IMR-90 (cell line): ENCODE data around the gene FLYWCH1. TPM values are rescaled to one million over a fixed set of nuclear protein-coding genes. Genes with fewer than 3 reads are reported as not detected.

ENCODE experiments used
- ATAC-seq: fragments of 200-7000 bp; cut with Tn5 transposase; 2 replicates; pipeline ENCODE4 v1.9.1; 2020; ENCODE audit warnings: low read depth, mild to moderate bottlenecking, moderate library complexity
- BruUV-seq: library from RNA; stranded (reverse); fragments of 400-500 nt; replicated peaks from 2 replicates; lab custom pipeline; 2021; lab: Mats Ljungman, UMichigan
- CTCF ChIA-PET: fragments of 300-600 bp; formaldehyde crosslinking; extraction: SDS; loops from one replicate; lab custom pipeline; 2021; ENCODE audit warnings: antibody characterized with exemption; lab: Yijun Ruan, JAX
- POLR2A ChIA-PET: fragments of 300-600 bp; sonication (Branson Sonifier 250); formaldehyde crosslinking; loops from one replicate; lab custom pipeline; 2022; ENCODE audit warnings: antibody characterized with exemption; ENCODE audit not compliant: unreplicated experiment; lab: Charles Lee
- DNase-seq: peaks from one replicate; pipeline ENCODE4 v3.0.0; 2013
- H2AFZ ChIP-seq: replicated peaks from 2 replicates; pipeline ENCODE3; 2013; ENCODE audit warnings: low read length, mild to moderate bottlenecking; ENCODE audit not compliant: poor library complexity
- H2AK5ac ChIP-seq: 2 replicates; pipeline ENCODE4 v1.6.1; 2013; ENCODE audit warnings: low read depth, low read length, inconsistent platforms
- H2AK9ac ChIP-seq: replicated peaks from 2 replicates; pipeline ENCODE3; 2013; ENCODE audit warnings: mild to moderate bottlenecking, low read depth, low read length, moderate library complexity; ENCODE audit not compliant: poor library complexity
- H2BK120ac ChIP-seq: 2 replicates; pipeline ENCODE4 v1.6.1; 2013; ENCODE audit warnings: low read depth, low read length, inconsistent platforms
- H2BK15ac ChIP-seq: 3 replicates; pipeline ENCODE4 v1.6.1; 2013; ENCODE audit warnings: low read depth, low read length, inconsistent platforms
- H2BK20ac ChIP-seq: 2 replicates; pipeline ENCODE4 v1.6.1; 2013; ENCODE audit warnings: low read depth, mild to moderate bottlenecking, inconsistent platforms, low read length, moderate library complexity
- H2BK5ac ChIP-seq: 2 replicates; pipeline ENCODE4 v1.6.1; 2013; ENCODE audit warnings: mild to moderate bottlenecking, low read depth, low read length, inconsistent platforms; ENCODE audit not compliant: poor library complexity, severe bottlenecking
- H3K14ac ChIP-seq: replicated peaks from 2 replicates; pipeline ENCODE4 v1.6.1; 2013; ENCODE audit warnings: low read depth, low read length, inconsistent platforms
- H3K18ac ChIP-seq: 2 replicates; pipeline ENCODE4 v1.6.1; 2013; ENCODE audit warnings: low read depth, low read length, control low read depth
- H3K23ac ChIP-seq: 2 replicates; pipeline ENCODE4 v1.6.1; 2013; ENCODE audit warnings: low read depth, low read length, inconsistent platforms
- H3K27ac ChIP-seq: 2 replicates; pipeline ENCODE4 v1.5.1; 2013; ENCODE audit warnings: mild to moderate bottlenecking, control low read depth, low read length; ENCODE audit not compliant: insufficient read depth
- H3K27me3 ChIP-seq: 2 replicates; pipeline ENCODE4 v1.6.1; 2013; ENCODE audit warnings: low read length; ENCODE audit not compliant: control insufficient read depth, insufficient read depth
- H3K36me3 ChIP-seq: 2 replicates; pipeline ENCODE4 v1.6.1; 2013; ENCODE audit warnings: low read length, mixed read lengths; ENCODE audit not compliant: control insufficient read depth, insufficient read depth
- H3K4ac ChIP-seq: 2 replicates; pipeline ENCODE4 v1.6.1; 2013; ENCODE audit warnings: low read depth, low read length, inconsistent platforms
- H3K4me1 ChIP-seq: 2 replicates; pipeline ENCODE4 v1.6.1; 2013; ENCODE audit warnings: low read length, mixed read lengths; ENCODE audit not compliant: control insufficient read depth, insufficient read depth
- H3K4me2 ChIP-seq: 2 replicates; pipeline ENCODE4 v1.6.1; 2013; ENCODE audit warnings: low read depth, mild to moderate bottlenecking, control low read depth, low read length, moderate library complexity
- H3K4me3 ChIP-seq: 2 replicates; pipeline ENCODE4 v1.5.1; 2013; ENCODE audit warnings: low read depth, mild to moderate bottlenecking, control low read depth, low read length, moderate library complexity; ENCODE audit not compliant: insufficient read depth
- H3K56ac ChIP-seq: 2 replicates; pipeline ENCODE4 v1.6.1; 2013; ENCODE audit warnings: low read length, inconsistent platforms; ENCODE audit not compliant: insufficient read depth; ENCODE audit errors: extremely low read depth
- H3K79me1 ChIP-seq, 2 experiments: 2 replicates each; pipeline ENCODE4 v1.6.1; 2013; ENCODE audit warnings: low read length in 2 of 2, inconsistent platforms in 1 of 2, low read depth in 1 of 2
- H3K9ac ChIP-seq: 2 replicates; pipeline ENCODE4 v1.6.1; 2013; ENCODE audit warnings: low read depth, low read length, control low read depth
- H3K9me1 ChIP-seq: 2 replicates; pipeline ENCODE4 v1.6.1; 2013; ENCODE audit warnings: low read length, inconsistent platforms; ENCODE audit not compliant: insufficient read depth
- H3K9me3 ChIP-seq: 2 replicates; pipeline ENCODE4 v1.6.1; 2013; ENCODE audit warnings: low read length; ENCODE audit not compliant: control insufficient read depth, insufficient read depth
- H4K20me1 ChIP-seq: 2 replicates; pipeline ENCODE4 v1.6.1; 2013; ENCODE audit warnings: low read length, inconsistent platforms; ENCODE audit not compliant: insufficient read depth
- H4K5ac ChIP-seq: 2 replicates; pipeline ENCODE4 v1.6.1; 2013; ENCODE audit warnings: mild to moderate bottlenecking, low read depth, low read length, control low read depth
- H4K8ac ChIP-seq, 2 experiments: 2 replicates each; pipeline ENCODE4 v1.6.1; 2013; ENCODE audit warnings: low read depth in 2 of 2, low read length in 2 of 2, control low read depth in 1 of 2, inconsistent platforms in 1 of 2
- H4K91ac ChIP-seq: 2 replicates; pipeline ENCODE4 v1.6.1; 2013; ENCODE audit warnings: low read depth, low read length, inconsistent platforms; ENCODE audit not compliant: insufficient read depth
- BHLHE40 ChIP-seq: fragments of 150-350 bp; IDR thresholded peaks from 2 replicates; pipeline ENCODE4 v1.6.1; 2016; ENCODE audit warnings: mild to moderate bottlenecking, low read depth, low read length
- CHD1 ChIP-seq: IDR thresholded peaks from 2 replicates; pipeline ENCODE4 v1.6.1; 2012; ENCODE audit warnings: low read depth, low read length, improper control_type of control experiment
- FOS ChIP-seq: fragments of 150-350 bp; IDR thresholded peaks from 2 replicates; pipeline ENCODE4 v1.6.1; 2016; ENCODE audit warnings: low read depth, low read length
- RAD21 ChIP-seq: IDR thresholded peaks from 2 replicates; pipeline ENCODE4 v1.6.1; 2012; ENCODE audit warnings: low read length, improper control_type of control experiment
- RFX5 ChIP-seq: IDR thresholded peaks from 2 replicates; pipeline ENCODE4 v1.8.0; 2012; ENCODE audit warnings: low read depth, mild to moderate bottlenecking, low read length, moderate library complexity
- WGBS, 2 experiments: methylation state at CpG; one replicate each; pipeline versions ENCODE4 v1.1.5 to v1.1.7; 2013; ENCODE audit warnings: missing lambda C conversion rate in 2 of 2; ENCODE audit not compliant: insufficient read length in 1 of 2; ENCODE audit errors: extremely low coverage in 2 of 2; 5-methylcytosine and 5-hydroxymethylcytosine counted together
- dilution Hi-C: fragments of 300-500 bp; cut with HindIII; formaldehyde crosslinking; loops from one replicate; pipeline ENCODE4 v1.14.3; 2018; ENCODE audit warnings: low sequenced_read_pairs; ENCODE audit not compliant: unreplicated experiment
- in situ Hi-C: fragments of 300-500 bp; cut with MboI; formaldehyde crosslinking; loops from 3 replicates; pipeline ENCODE4 v1.14.3; 2019; ENCODE audit warnings: low sequenced_read_pairs, inconsistent platforms, mixed read lengths
- intact Hi-C: fragments of 100-400 bp; cut with micrococcal nuclease; formaldehyde crosslinking; loops from 2 replicates; pipeline ENCODE4 v1.10.0; 2022
- polyA plus RNA-seq, 3 experiments: library from polyadenylated mRNA; depleted of rRNA; stranded (reverse); fragments of >200 nt; gene quantifications; 2 replicates each; pipeline ENCODE4 v1.2.3, GENCODE V29; 2012; ENCODE audit warnings: low replicate concordance in 1 of 3
- total RNA-seq: library from RNA; depleted of rRNA; stranded (reverse); fragments of >200 nt; gene quantifications from 2 replicates; pipeline ENCODE4 v1.2.3, GENCODE V29; 2012

The FLYWCH1 gene
- total and polyA plus RNA-seq, 2 of the 4 experiments (the other 2 are of a cell fraction), result 14.3 to 25.2 TPM

DNA sequence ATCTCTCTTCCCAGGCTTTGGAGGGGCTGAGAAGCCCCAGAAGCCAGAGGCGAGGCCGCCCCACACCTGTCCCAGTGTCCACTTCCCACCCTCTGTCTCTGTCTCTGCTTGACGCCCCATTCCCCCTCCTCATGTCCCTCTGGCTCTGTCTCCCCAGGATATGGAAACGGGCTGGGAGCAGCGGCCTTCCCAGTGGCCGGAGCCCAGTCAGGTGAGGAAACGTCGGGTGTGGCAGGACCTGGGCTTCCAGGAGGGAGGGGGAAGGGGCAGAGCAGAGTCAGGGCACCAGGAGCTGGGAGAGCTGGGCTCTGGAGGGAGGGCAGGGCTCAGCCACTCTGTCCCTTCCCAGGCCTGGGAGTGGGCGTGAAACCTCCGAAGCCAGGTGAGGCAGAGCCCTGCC is 79.2 kb downstream of the FLYWCH1 start:
- H3K27me3 ChIP-seq, result peaks cover 28% of the 10 kb centered on the region

More for the DNA sequence above, 79.2 kb downstream of the FLYWCH1 start:
- Histone ChIP-seq H3K23ac (no peak overlapping the region), H3K79me1 (no peaks in the 10 kb centered on the region), H3K9me1 (no peaks in the 10 kb centered on the region), H3K9ac (no peak overlapping the region), H3K4ac (no peak overlapping the region), H3K36me3 (no peaks in the 10 kb centered on the region), H2BK20ac (no peak overlapping the region), H2BK15ac (no peak overlapping the region), H4K8ac (no peak overlapping the region), H4K20me1 (no peaks in the 10 kb centered on the region), H3K4me1 (no peaks in the 10 kb centered on the region), H2AK5ac (no peak overlapping the region), H3K14ac (no peak overlapping the region), H2AK9ac (no peak overlapping the region), H3K9me3 (no peaks in the 10 kb centered on the region), H4K5ac (no peak overlapping the region), H3K27ac (no peak overlapping the region), H2BK120ac (no peak overlapping the region), H3K18ac (no peak overlapping the region), H3K4me2 (no peak overlapping the region), H3K56ac (no peak overlapping the region), H2BK5ac (no peak overlapping the region), H4K91ac (no peak overlapping the region), H2AFZ (no peak overlapping the region), H3K4me3 (no peak overlapping the region)
- TF ChIP-seq BHLHE40, result no peak
- TF ChIP-seq FOS, result no peak
- TF ChIP-seq CHD1, result no peak
- no peak for TF ChIP-seq RAD21
- TF ChIP-seq RFX5, result no peak
- DNase-seq (no peak), ATAC-seq (no peak)
- intact Hi-C loops, result no loop called here
- ChIA-PET CTCF (no interaction called here), POLR2A (no interaction called here)
- WGBS, 2 experiments, result no CpG with 5 or more reads among the region's 10 CpGs
- dilution Hi-C loops, result no loop called here
- BruUV-seq, result no TSS peak
- in situ Hi-C loops, result no loop called here
